ENCODE data around the gene FGFR1OP2. TPM values are rescaled to one million over a fixed set of nuclear protein-coding genes. Genes with fewer than 3 reads are reported as not detected.

FGFR1OP2 gene
- total RNA-seq: 57.5 and 68.0 TPM in 2 replicates

DNA sequence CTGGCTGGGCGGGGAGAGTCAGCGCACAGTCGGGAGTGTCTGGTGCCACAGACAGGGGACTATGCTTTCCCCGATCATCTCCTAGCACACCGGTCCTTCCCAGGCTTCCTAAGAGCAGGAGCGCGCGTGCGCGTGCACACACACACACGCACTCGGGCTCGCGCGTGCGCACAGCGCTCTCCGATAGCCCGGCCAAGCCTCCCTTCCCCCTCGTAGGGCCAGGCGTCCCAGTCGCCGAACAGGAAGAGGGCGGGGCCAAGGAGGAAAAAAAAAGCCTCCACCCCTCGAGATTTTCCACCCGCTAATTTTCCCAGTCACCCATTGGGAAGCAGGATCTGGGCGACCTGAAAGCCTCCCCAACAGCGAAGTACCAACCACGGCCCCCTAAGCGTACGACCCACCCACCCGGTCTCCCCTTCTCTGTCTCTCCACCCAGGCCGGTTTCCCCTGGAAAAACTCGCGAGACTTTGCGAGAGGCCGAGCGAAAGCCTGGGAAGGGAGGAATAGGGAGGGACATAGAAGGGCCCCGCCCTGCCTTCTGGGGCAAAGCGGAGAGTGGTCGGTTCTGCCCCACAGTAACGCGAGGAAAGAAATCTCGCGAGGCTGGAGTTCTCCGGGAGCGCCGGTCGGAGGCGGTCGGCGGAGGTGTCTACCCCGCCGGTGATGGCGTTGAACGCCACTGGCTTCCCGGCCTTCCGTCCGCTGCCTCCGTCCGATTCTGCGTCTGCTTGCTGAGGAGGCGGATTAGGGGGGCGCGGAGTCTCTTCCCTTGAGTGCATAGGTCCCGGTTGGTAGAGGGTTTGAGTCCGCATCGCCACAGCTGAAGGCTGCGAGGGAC, at the start of gene FGFR1OP2, which contains the start of gene INTS13:
FGFR1OP2 (plus strand) TSS at position 608 of the 838 bp plus-strand sequence. CDS start 15,689 bp downstream, outside the sequence.
INTS13 (minus strand) TSS at position 119 of the 838 bp plus-strand sequence. CDS start 1,178 bp downstream, outside the sequence.

DNA sequence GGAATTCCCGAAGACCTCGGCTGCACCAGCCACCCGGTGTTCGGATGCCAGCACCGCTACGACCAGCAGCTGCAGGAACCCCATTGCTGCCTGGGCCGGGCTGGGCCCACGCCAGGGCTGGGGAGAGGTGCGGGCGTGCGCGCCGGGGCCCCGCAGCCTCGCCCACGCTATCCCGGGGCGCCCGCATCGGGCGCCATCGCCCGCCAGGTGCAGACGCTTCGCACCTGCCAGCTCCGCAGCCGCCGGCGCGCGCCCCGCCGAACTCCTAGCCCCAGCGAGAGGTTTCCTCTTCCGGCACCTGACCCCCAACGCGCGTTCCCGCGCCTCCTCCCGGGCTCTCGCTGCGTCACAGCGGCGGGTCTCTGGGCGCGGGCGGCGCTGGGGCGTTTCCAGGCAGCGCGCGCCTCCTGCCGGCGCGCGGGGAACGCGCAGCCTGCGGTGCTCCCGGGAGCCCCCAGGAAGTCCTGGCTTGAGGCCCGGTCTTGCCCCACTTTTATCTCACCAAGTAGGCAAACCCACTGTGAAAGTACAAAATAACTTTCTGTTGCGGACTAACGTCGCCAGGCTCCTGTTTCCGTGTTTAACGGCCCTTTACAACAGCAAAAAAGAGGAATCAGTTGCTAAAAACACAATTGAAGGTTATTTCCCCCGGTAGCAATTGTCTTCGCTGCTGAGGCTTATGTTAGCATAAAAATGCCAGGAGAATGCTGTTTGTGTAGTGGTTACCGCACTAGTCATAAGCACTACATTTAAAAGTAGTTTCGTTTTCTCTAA, 76.0 kb downstream of the FGFR1OP2 start, which contains the start of gene TM7SF3:
TM7SF3 (minus strand) TSS at position 300 of the 774 bp plus-strand sequence; CDS start at position 84, 216 bp downstream.

Other genes starting within 250 kb of the FGFR1OP2 start
- gene ITPR2, start 105.3 kb upstream of the FGFR1OP2 start, total RNA-seq: 54.7 and 88.2 TPM in 2 replicates
- gene INTS13, start 489 bp upstream of the FGFR1OP2 start, total RNA-seq: 34.9 and 46.5 TPM in 2 replicates
- 79.4 and 91.0 TPM in 2 replicates for gene TM7SF3, start 75.9 kb downstream of the FGFR1OP2 start, total RNA-seq
- 44.4 and 49.2 TPM in 2 replicates for gene MED21, start 84.1 kb downstream of the FGFR1OP2 start, total RNA-seq
- not detected in 2 replicates for gene C12orf71, start 144.1 kb downstream of the FGFR1OP2 start, total RNA-seq

Measured in vein endothelial cell (primary cell).